Brain pericyte (primary cell): Measurements from ENCODE around the gene PROCA1.
A peak's percentile ranks its signal among the peaks of the same experiment; 100 is the strongest.
"Not testable (repeated sequence)": the region's sequence is repeated elsewhere in the genome, so short reads cannot be mapped to it uniquely, and the experiment has no call there.

Source experiments
- DNase-seq: peaks from one replicate; pipeline ENCODE4 v3.0.0-alpha.2; 2012; ENCODE audit warnings: low read depth, low spot score

The PROCA1 gene

GRCh38 chr17:28744104-28744971 lies 32.6 kb upstream of the PROCA1 start:
- DNase-seq, result no peak

- DNase-seq, result peak; percentile 79
Measured at GRCh38 chr17:28743243-28744103, 31.8 kb upstream of the PROCA1 start, which contains the start of gene TRAF4. Gene TRAF4, plus strand, starts transcription at chr17:28744011. Its CDS starts 102 bp downstream, at chr17:28744113.

- no peak for DNase-seq
Measured at GRCh38 chr17:28741358-28742349, 30.0 kb upstream of the PROCA1 start.

GRCh38 chr17:28740406-28741357 lies 29.0 kb upstream of the PROCA1 start:
- no peak for DNase-seq

GRCh38 chr17:28738680-28739384 lies 27.1 kb upstream of the PROCA1 start:
- no peak for DNase-seq

GRCh38 chr17:28737770-28738679 lies 26.3 kb upstream of the PROCA1 start:
- DNase-seq, result no peak

- no peak for DNase-seq
Measured at GRCh38 chr17:28737316-28737715, 25.6 kb upstream of the PROCA1 start.

- not testable (repeated sequence) for DNase-seq
Measured at GRCh38 chr17:28735913-28736769, 24.5 kb upstream of the PROCA1 start.

GRCh38 chr17:28735242-28735722 lies 23.6 kb upstream of the PROCA1 start:
- no peak for DNase-seq

GRCh38 chr17:28734712-28735241 lies 23.1 kb upstream of the PROCA1 start:
- no peak for DNase-seq

- no peak for DNase-seq
Measured at GRCh38 chr17:28733346-28733745, 21.7 kb upstream of the PROCA1 start.

- no peak for DNase-seq
Measured at GRCh38 chr17:28729950-28730330, 18.3 kb upstream of the PROCA1 start.

GRCh38 chr17:28728364-28729200 lies 16.9 kb upstream of the PROCA1 start, which contains the start of gene NEK8:
Gene NEK8, plus strand, starts transcription at chr17:28728788. Its CDS starts 26 bp downstream, at chr17:28728814.
- peak; percentile 79 for DNase-seq

GRCh38 chr17:28726627-28727491 lies 15.2 kb upstream of the PROCA1 start:
- peak; percentile 96 for DNase-seq

- no peak for DNase-seq
Measured at GRCh38 chr17:28726226-28726626, 14.5 kb upstream of the PROCA1 start, which contains the start of gene TLCD1. Gene TLCD1, minus strand, starts transcription at chr17:28726233. Its CDS starts 136 bp downstream, at chr17:28726097.
